ENCODE results near the gene LSAMP.

LSAMP gene

GRCh38 chr3:116265976-116266584 lies 179.2 kb downstream of the LSAMP start:
- no peak for DNase-seq (ENCODE audit: low read depth)
- in situ Hi-C loops (cut with HindIII; ENCODE audit: low sequenced_read_pairs) = no loop called here
- TF ChIP-seq, protein P1, sequence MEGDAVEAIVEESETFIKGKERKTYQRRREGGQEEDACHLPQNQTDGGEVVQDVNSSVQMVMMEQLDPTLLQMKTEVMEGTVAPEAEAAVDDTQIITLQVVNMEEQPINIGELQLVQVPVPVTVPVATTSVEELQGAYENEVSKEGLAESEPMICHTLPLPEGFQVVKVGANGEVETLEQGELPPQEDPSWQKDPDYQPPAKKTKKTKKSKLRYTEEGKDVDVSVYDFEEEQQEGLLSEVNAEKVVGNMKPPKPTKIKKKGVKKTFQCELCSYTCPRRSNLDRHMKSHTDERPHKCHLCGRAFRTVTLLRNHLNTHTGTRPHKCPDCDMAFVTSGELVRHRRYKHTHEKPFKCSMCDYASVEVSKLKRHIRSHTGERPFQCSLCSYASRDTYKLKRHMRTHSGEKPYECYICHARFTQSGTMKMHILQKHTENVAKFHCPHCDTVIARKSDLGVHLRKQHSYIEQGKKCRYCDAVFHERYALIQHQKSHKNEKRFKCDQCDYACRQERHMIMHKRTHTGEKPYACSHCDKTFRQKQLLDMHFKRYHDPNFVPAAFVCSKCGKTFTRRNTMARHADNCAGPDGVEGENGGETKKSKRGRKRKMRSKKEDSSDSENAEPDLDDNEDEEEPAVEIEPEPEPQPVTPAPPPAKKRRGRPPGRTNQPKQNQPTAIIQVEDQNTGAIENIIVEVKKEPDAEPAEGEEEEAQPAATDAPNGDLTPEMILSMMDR (IDR thresholded peaks at IDR 0.05; ENCODE audit: low read depth, low read length, missing control alignments) = no peak
- H3K4me3 ChIP-seq (ENCODE audit: low read depth, low read length) = no peak overlapping the region

DNA sequence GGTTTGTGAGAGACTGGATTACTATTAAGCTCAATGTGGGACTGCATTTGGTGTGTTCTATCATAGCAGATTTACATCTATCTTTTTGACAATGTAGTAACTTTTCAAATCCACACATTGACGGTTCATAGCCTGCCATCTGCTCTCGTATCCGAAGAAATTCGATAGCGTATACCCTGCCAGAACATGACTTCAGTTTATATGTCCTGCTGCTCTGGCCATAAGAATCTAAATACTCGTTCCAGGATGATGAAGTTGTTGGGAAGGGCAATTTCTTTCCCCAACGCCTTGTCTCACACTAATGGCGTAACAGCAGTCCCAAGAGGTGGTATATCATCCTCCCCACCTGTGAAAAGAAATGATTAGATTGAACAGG lies 180.0 kb downstream of the LSAMP start:
- TF ChIP-seq, protein P1 (IDR thresholded peaks at IDR 0.05; ENCODE audit: low read depth, low read length, missing control alignments) = no peak
- in situ Hi-C loops (cut with HindIII; ENCODE audit: low sequenced_read_pairs) = no loop called here
- DNase-seq (ENCODE audit: low read depth) = no peak
- no peak overlapping the region for H3K4me3 ChIP-seq (ENCODE audit: low read depth, low read length)

- TF ChIP-seq, protein P1 (IDR thresholded peaks at IDR 0.05; ENCODE audit: low read depth, low read length, missing control alignments) = no peak
- DNase-seq (ENCODE audit: low read depth) = no peak
- H3K4me3 ChIP-seq (ENCODE audit: low read depth, low read length) = no peak overlapping the region
- in situ Hi-C loops (cut with HindIII; ENCODE audit: low sequenced_read_pairs) = no loop called here
Measured at GRCh38 chr3:116264546-116265319, 180.6 kb downstream of the LSAMP start.

DNA sequence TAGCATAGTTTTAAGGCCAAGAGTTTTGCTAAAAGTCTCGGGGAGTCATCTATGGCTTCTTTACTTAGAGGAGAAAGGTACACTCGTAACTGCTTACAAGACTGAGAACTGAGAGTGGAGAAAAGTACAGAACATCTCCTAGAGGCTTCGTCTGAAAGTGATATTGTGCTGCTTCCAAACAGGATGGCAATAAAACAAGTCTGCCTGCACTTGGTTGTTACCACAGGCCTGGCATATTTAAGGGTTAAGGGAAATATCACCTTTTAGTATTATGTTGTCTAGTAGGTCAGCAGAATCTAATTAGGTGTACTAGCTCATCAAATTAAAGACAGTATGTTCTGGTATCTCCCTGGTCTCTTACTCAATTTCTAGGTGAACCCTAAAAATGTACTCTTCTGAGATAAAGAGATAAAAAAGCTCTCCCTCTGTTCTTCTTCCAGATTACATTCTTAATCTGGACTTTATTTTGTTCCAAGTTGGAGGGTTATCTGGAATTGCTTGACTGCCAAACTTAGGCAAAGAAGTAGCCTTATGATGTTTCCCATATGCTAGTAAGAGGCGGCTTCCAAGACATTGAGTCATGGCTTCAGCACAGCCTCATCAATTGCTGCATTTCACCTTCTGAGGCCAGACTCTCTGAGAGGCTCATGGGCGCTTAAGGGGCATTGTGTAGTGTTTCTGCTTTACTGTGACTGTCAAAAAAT lies 181.3 kb downstream of the LSAMP start:
- TF ChIP-seq, protein P1 (IDR thresholded peaks at IDR 0.05; ENCODE audit: low read depth, low read length, missing control alignments) = no peak
- in situ Hi-C loops (cut with HindIII; ENCODE audit: low sequenced_read_pairs) = no loop called here

GRCh38 chr3:116260491-116260890 lies 184.8 kb downstream of the LSAMP start:
- H3K4me3 ChIP-seq (ENCODE audit: low read depth, low read length) = no peak overlapping the region
- DNase-seq (ENCODE audit: low read depth) = no peak
- in situ Hi-C loops (cut with HindIII; ENCODE audit: low sequenced_read_pairs) = no loop called here
- TF ChIP-seq, protein P1 (IDR thresholded peaks at IDR 0.05; ENCODE audit: low read depth, low read length, missing control alignments) = no peak

More for the DNA sequence above, 181.3 kb downstream of the LSAMP start:
- no peak overlapping the region for H3K4me3 ChIP-seq (ENCODE audit: low read depth, low read length)
- no peak for DNase-seq (ENCODE audit: low read depth)

GRCh38 chr3:116259984-116260383 lies 185.3 kb downstream of the LSAMP start:
- TF ChIP-seq, protein P1 (IDR thresholded peaks at IDR 0.05; ENCODE audit: low read depth, low read length, missing control alignments) = no peak
- DNase-seq (ENCODE audit: low read depth) = no peak
- in situ Hi-C loops (cut with HindIII; ENCODE audit: low sequenced_read_pairs) = no loop called here
- H3K4me3 ChIP-seq (ENCODE audit: low read depth, low read length) = no peak overlapping the region
